Neuronal stem cell (in vitro differentiated cells): ENCODE measurements around the gene ULK4.

Source experiments
- DNase-seq: peaks from one replicate; pipeline ENCODE4 v3.0.0-alpha.2; 2013; ENCODE audit warnings: low spot score
- H2AFZ ChIP-seq: one replicate; pipeline ENCODE4 v1.6.1; 2013; ENCODE audit warnings: mild to moderate bottlenecking, low read length, inconsistent platforms
- H2AK5ac ChIP-seq: 2 replicates; pipeline ENCODE4 v1.6.1; 2013; ENCODE audit warnings: low read depth, mild to moderate bottlenecking, inconsistent platforms, low read length, moderate library complexity, mixed read lengths
- H2BK120ac ChIP-seq: 2 replicates; pipeline ENCODE4 v1.6.1; 2013; ENCODE audit warnings: low read depth, mild to moderate bottlenecking, inconsistent platforms, low read length, moderate library complexity, mixed read lengths
- H2BK12ac ChIP-seq: one replicate; pipeline ENCODE4 v1.6.1; 2013; ENCODE audit warnings: low read length, inconsistent platforms
- H2BK15ac ChIP-seq: 2 replicates; pipeline ENCODE4 v1.6.1; 2013; ENCODE audit warnings: mild to moderate bottlenecking, low read length, inconsistent platforms, mixed read lengths
- H2BK5ac ChIP-seq: one replicate; pipeline ENCODE4 v1.6.1; 2013; ENCODE audit warnings: inconsistent platforms, mild to moderate bottlenecking, low read length, moderate library complexity
- H3K14ac ChIP-seq: one replicate; pipeline ENCODE4 v1.6.1; 2013; ENCODE audit warnings: low read length, inconsistent platforms
- H3K18ac ChIP-seq: 2 replicates; pipeline ENCODE4 v1.6.1; 2013; ENCODE audit warnings: low read length, inconsistent platforms
- H3K23ac ChIP-seq: 2 replicates; pipeline ENCODE4 v1.6.1; 2013; ENCODE audit warnings: low read depth, mild to moderate bottlenecking, mixed read lengths, low read length, inconsistent platforms; ENCODE audit not compliant: poor library complexity
- H3K27ac ChIP-seq: replicated peaks from 3 replicates; pipeline ENCODE4 v1.5.1; 2013; ENCODE audit warnings: low read length, inconsistent platforms
- H3K27me3 ChIP-seq, 3 experiments: 2 replicates each; pipeline ENCODE4 v1.6.1; 2013; ENCODE audit warnings: low read length in 3 of 3, mild to moderate bottlenecking in 2 of 3, inconsistent platforms in 1 of 3, low read depth in 1 of 3, mixed read lengths in 1 of 3, moderate library complexity in 1 of 3; ENCODE audit not compliant: control insufficient read depth in 3 of 3, insufficient read depth in 3 of 3
- H3K36me3 ChIP-seq, 2 donors: replicated peaks in 1 of 2; 2 replicates each; pipeline ENCODE4 v1.6.1; 2013; ENCODE audit warnings: low read length in 2 of 2; ENCODE audit not compliant: control insufficient read depth in 2 of 2, insufficient read depth in 2 of 2
- H3K4ac ChIP-seq: 2 replicates; pipeline ENCODE4 v1.6.1; 2013; ENCODE audit warnings: inconsistent platforms, mild to moderate bottlenecking, low read length, moderate library complexity
- H3K4me1 ChIP-seq, 2 donors: 1 replicate in 1 of 2; 2 replicates in 1 of 2; pipeline ENCODE4 v1.6.1; 2013; ENCODE audit warnings: low read length in 2 of 2, low read depth in 1 of 2; ENCODE audit not compliant: control insufficient read depth in 2 of 2, insufficient read depth in 1 of 2
- H3K4me2 ChIP-seq: one replicate; pipeline ENCODE4 v1.6.1; 2013; ENCODE audit warnings: mild to moderate bottlenecking, low read length, inconsistent platforms; ENCODE audit not compliant: insufficient read depth, poor library complexity, severe bottlenecking
- H3K4me3 ChIP-seq, 2 donors: 2 replicates each; pipeline ENCODE4 v1.5.1; 2013; ENCODE audit warnings: low read length in 2 of 2, mild to moderate bottlenecking in 2 of 2, inconsistent platforms in 1 of 2, moderate library complexity in 1 of 2
- H3K79me1 ChIP-seq: one replicate; pipeline ENCODE4 v1.6.1; 2013; ENCODE audit warnings: low read depth, mild to moderate bottlenecking, inconsistent platforms, low read length, moderate library complexity
- H3K9ac ChIP-seq: one replicate; pipeline ENCODE4 v1.6.1; 2013; ENCODE audit warnings: mild to moderate bottlenecking, low read depth, low read length, inconsistent platforms; ENCODE audit not compliant: poor library complexity
- H3K9me3 ChIP-seq, 2 donors: replicated peaks in 1 of 2; 2 replicates each; pipeline versions ENCODE3 to v1.6.1; 2013; ENCODE audit warnings: low read length in 2 of 2, mild to moderate bottlenecking in 2 of 2, inconsistent platforms in 1 of 2, low read depth in 1 of 2, mixed read lengths in 1 of 2, moderate library complexity in 1 of 2; ENCODE audit not compliant: control insufficient read depth in 2 of 2, insufficient read depth in 1 of 2
- H4K8ac ChIP-seq: one replicate; pipeline ENCODE4 v1.6.1; 2013; ENCODE audit warnings: low read depth, mild to moderate bottlenecking, inconsistent platforms, low read length, moderate library complexity
- H4K91ac ChIP-seq: one replicate; pipeline ENCODE4 v1.6.1; 2013; ENCODE audit warnings: low read length, low read depth, mild to moderate bottlenecking, inconsistent platforms; ENCODE audit not compliant: poor library complexity
- WGBS, 2 donors: extraction: QIAGEN DNeasy Blood & Tissue Kit; methylation state at CpG; one replicate each; pipeline ENCODE4 v1.1.7; 2013; ENCODE audit warnings: missing lambda C conversion rate in 2 of 2, mixed read lengths in 1 of 2; ENCODE audit not compliant: insufficient read length in 2 of 2, insufficient replicate concordance in 1 of 2; ENCODE audit errors: extremely low coverage in 2 of 2; 5-methylcytosine and 5-hydroxymethylcytosine counted together

Gene ULK4

GRCh38 chr3:41434781-41435180 lies 527.1 kb downstream of the ULK4 start:
- Histone ChIP-seq H3K27me3 (no peaks in the 10 kb centered on the region), H4K91ac (no peak overlapping the region), H3K4ac (no peak overlapping the region), H2BK15ac (no peak overlapping the region), H3K14ac (no peak overlapping the region), H2BK5ac (no peak overlapping the region), H2BK120ac (no peak overlapping the region), H3K79me1 (no peaks in the 10 kb centered on the region), H3K9ac (no peak overlapping the region), H3K9me3 (peaks cover 0 to under 1% of the 10 kb centered on the region in 2 donors), H3K4me3 (no peak overlapping the region), H3K4me1 (no peaks in the 10 kb centered on the region), H3K18ac (no peak overlapping the region), H4K8ac (no peak overlapping the region), H3K27ac (no peak overlapping the region), H3K23ac (no peak overlapping the region), H3K4me2 (no peak overlapping the region), H2AK5ac (no peak overlapping the region), H2AFZ (no peak overlapping the region), H3K36me3 (no peaks in the 10 kb centered on the region), H2BK12ac (no peak overlapping the region)
- no peak for DNase-seq
- no CpG with 5 or more reads among the region's 2 CpGs for WGBS, 2 donors

GRCh38 chr3:41431386-41431785 lies 530.5 kb downstream of the ULK4 start:
- no peak overlapping the region for H2BK15ac ChIP-seq
- DNase-seq, result no peak
- no peak overlapping the region for H4K91ac ChIP-seq
- no peak overlapping the region for H3K4me2 ChIP-seq
- H3K79me1 ChIP-seq, result no peaks in the 10 kb centered on the region
- H3K18ac ChIP-seq, result no peak overlapping the region
- no peaks in the 10 kb centered on the region for H3K27me3 ChIP-seq
- H3K9ac ChIP-seq, result no peak overlapping the region
- H2BK12ac ChIP-seq, result no peak overlapping the region
- H2AFZ ChIP-seq, result no peak overlapping the region
- no peak overlapping the region for H2BK120ac ChIP-seq
- no peaks in the 10 kb centered on the region for H3K4me1 ChIP-seq
- no peaks in the 10 kb centered on the region for H3K9me3 ChIP-seq
- no peak overlapping the region for H3K14ac ChIP-seq
- no peak overlapping the region for H3K27ac ChIP-seq
- no peak overlapping the region for H4K8ac ChIP-seq
- H2BK5ac ChIP-seq, result no peak overlapping the region
- H3K36me3 ChIP-seq, result no peaks in the 10 kb centered on the region
- H2AK5ac ChIP-seq, result no peak overlapping the region
- WGBS, 2 donors, result no CpG with 5 or more reads among the region's 4 CpGs
- H3K4me3 ChIP-seq, result no peak overlapping the region
- H3K4ac ChIP-seq, result no peak overlapping the region
- no peak overlapping the region for H3K23ac ChIP-seq

GRCh38 chr3:41430886-41431285 lies 531.0 kb downstream of the ULK4 start:
- H3K23ac ChIP-seq, result no peak overlapping the region
- H3K79me1 ChIP-seq, result no peaks in the 10 kb centered on the region
- H3K14ac ChIP-seq, result no peak overlapping the region
- H3K4ac ChIP-seq, result no peak overlapping the region
- no peak overlapping the region for H3K9ac ChIP-seq
- H2AFZ ChIP-seq, result no peak overlapping the region
- H3K27ac ChIP-seq, result no peak overlapping the region
- H4K8ac ChIP-seq, result no peak overlapping the region
- H3K9me3 ChIP-seq, result no peaks in the 10 kb centered on the region
- H3K36me3 ChIP-seq, result no peaks in the 10 kb centered on the region
- no peak overlapping the region for H3K4me3 ChIP-seq
- H2BK15ac ChIP-seq, result no peak overlapping the region
- DNase-seq, result no peak
- no peak overlapping the region for H2BK120ac ChIP-seq
- no peak overlapping the region for H2BK5ac ChIP-seq
- H2BK12ac ChIP-seq, result no peak overlapping the region
- no peaks in the 10 kb centered on the region for H3K4me1 ChIP-seq
- no CpG with 5 or more reads among the region's 12 CpGs for WGBS, 2 donors
- H4K91ac ChIP-seq, result no peak overlapping the region
- no peaks in the 10 kb centered on the region for H3K27me3 ChIP-seq
- peak overlapping the region; percentile 57 for H3K18ac ChIP-seq
- H3K4me2 ChIP-seq, result no peak overlapping the region
- H2AK5ac ChIP-seq, result no peak overlapping the region

- Histone ChIP-seq H3K4me2 (no peak overlapping the region), H3K27me3 (no peaks in the 10 kb centered on the region), H3K18ac (no peak overlapping the region), H3K4me1 (no peaks in the 10 kb centered on the region), H2BK12ac (no peak overlapping the region), H2BK120ac (no peak overlapping the region), H2BK5ac (no peak overlapping the region), H3K23ac (no peak overlapping the region), H2AK5ac (no peak overlapping the region), H3K27ac (no peak overlapping the region), H4K91ac (no peak overlapping the region), H4K8ac (no peak overlapping the region), H3K14ac (no peak overlapping the region), H3K4ac (no peak overlapping the region), H2BK15ac (no peak overlapping the region), H3K36me3 (no peaks in the 10 kb centered on the region), H3K4me3 (no peak overlapping the region), H3K79me1 (no peaks in the 10 kb centered on the region), H2AFZ (no peak overlapping the region), H3K9me3 (no peaks in the 10 kb centered on the region), H3K9ac (no peak overlapping the region)
- no CpG with 5 or more reads among the region's 3 CpGs for WGBS, 2 donors
- no peak for DNase-seq
Measured at GRCh38 chr3:41430391-41430790, 531.5 kb downstream of the ULK4 start.
